Calu3 (cell line): ENCODE data around the gene PPP2R5B. TPM values are rescaled to one million over a fixed set of nuclear protein-coding genes. Genes with fewer than 3 reads are reported as not detected.

ENCODE experiments used
- BruUV-seq: library from RNA; stranded (reverse); fragments of 400-500 nt; replicated peaks from 2 replicates; lab custom pipeline; 2021; lab: Mats Ljungman, UMichigan
- CTCF ChIA-PET: fragments of 300-600 bp; sonication (Branson Sonifier 250); formaldehyde crosslinking; loops from one replicate; lab custom pipeline; 2022; ENCODE audit warnings: antibody characterized with exemption; lab: Charles Lee
- DNase-seq: peaks from one replicate; pipeline ENCODE4 v3.0.0; 2022
- H3K27ac Mint-ChIP-seq: one replicate; pipeline ENCODE4 v1.8.0; 2022; ENCODE audit warnings: mixed read lengths; ENCODE audit not compliant: unreplicated experiment
- H3K27me3 Mint-ChIP-seq: one replicate; pipeline ENCODE4 v1.8.0; 2022; ENCODE audit warnings: mixed read lengths; ENCODE audit not compliant: unreplicated experiment
- H3K36me3 Mint-ChIP-seq: one replicate; pipeline ENCODE4 v1.8.0; 2022; ENCODE audit warnings: mild to moderate bottlenecking, moderate library complexity, mixed read lengths; ENCODE audit not compliant: insufficient read depth, unreplicated experiment
- H3K4me1 Mint-ChIP-seq: one replicate; pipeline ENCODE4 v1.8.0; 2022; ENCODE audit warnings: mild to moderate bottlenecking, low read depth, mixed read lengths; ENCODE audit not compliant: unreplicated experiment
- H3K4me3 Mint-ChIP-seq: one replicate; pipeline ENCODE4 v1.8.0; 2022; ENCODE audit warnings: mild to moderate bottlenecking, low read depth, moderate library complexity, mixed read lengths; ENCODE audit not compliant: unreplicated experiment
- H3K9me3 Mint-ChIP-seq: one replicate; pipeline ENCODE4 v1.8.0; 2022; ENCODE audit warnings: low read depth, mixed read lengths; ENCODE audit not compliant: unreplicated experiment
- CTCF ChIP-seq: fragments of 200-600 bp; IDR thresholded peaks from one replicate; pipeline ENCODE4 v1.8.0; 2022; ENCODE audit warnings: antibody characterized with exemption; ENCODE audit not compliant: unreplicated experiment
- intact Hi-C: fragments of 100-400 bp; cut with micrococcal nuclease; formaldehyde crosslinking; loops from one replicate; pipeline ENCODE4 v1.10.0; 2022; ENCODE audit not compliant: unreplicated experiment
- total RNA-seq: library from RNA; stranded (reverse); gene quantifications from 2 replicates; pipeline ENCODE4 v1.2.3, GENCODE V29; 2022

Gene PPP2R5B
- total RNA-seq, 1 experiment from 2014 or later = 12.2 TPM

- no peaks in the 10 kb centered on the region for H3K4me1 Mint-ChIP-seq
- BruUV-seq = no TSS peak
- no peak for DNase-seq
- no peaks in the 10 kb centered on the region for H3K36me3 Mint-ChIP-seq
- H3K27me3 Mint-ChIP-seq = no peaks in the 10 kb centered on the region
- TF ChIP-seq CTCF = no peak
- CTCF ChIA-PET = no interaction called here
- no peaks in the 10 kb centered on the region for H3K9me3 Mint-ChIP-seq
- no peak overlapping the region for H3K4me3 Mint-ChIP-seq
- intact Hi-C loops = no loop called here
- H3K27ac Mint-ChIP-seq = no peak overlapping the region
These were observed 6.8 kb downstream of the PPP2R5B start for GRCh38 chr11:64931290-64931689.

- no TSS peak for BruUV-seq
- no peak for DNase-seq
- H3K4me1 Mint-ChIP-seq = no peaks in the 10 kb centered on the region
- TF ChIP-seq CTCF = no peak
- CTCF ChIA-PET = no interaction called here
- H3K36me3 Mint-ChIP-seq = no peaks in the 10 kb centered on the region
- H3K27me3 Mint-ChIP-seq = peaks cover 4% of the 10 kb centered on the region
- no peaks in the 10 kb centered on the region for H3K9me3 Mint-ChIP-seq
- intact Hi-C loops = no loop called here
- no peak overlapping the region for H3K4me3 Mint-ChIP-seq
- no peak overlapping the region for H3K27ac Mint-ChIP-seq
These were observed 7.8 kb downstream of the PPP2R5B start for GRCh38 chr11:64932324-64932723.

- Mint-ChIP-seq H3K4me3 (no peak overlapping the region), H3K36me3 (no peaks in the 10 kb centered on the region), H3K27me3 (peaks cover 14% of the 10 kb centered on the region), H3K4me1 (no peaks in the 10 kb centered on the region), H3K27ac (no peak overlapping the region), H3K9me3 (no peaks in the 10 kb centered on the region)
- no TSS peak for BruUV-seq
- no peak for TF ChIP-seq CTCF
- no peak for DNase-seq
- CTCF ChIA-PET = interaction anchor here (0.6 to 1.1 kb wide), 5 partner anchors 18 to 624 kb away, joined by 3 to 5 read pairs (median 4); no protein-coding TSS in a partner anchor
- intact Hi-C loops = no loop called here
These were observed 8.9 kb downstream of the PPP2R5B start for GRCh38 chr11:64933213-64933934.

GRCh38 chr11:64933935-64934681 lies 9.6 kb downstream of the PPP2R5B start:
- CTCF ChIA-PET = interaction anchor here (0.6 to 1.1 kb wide), 3 partner anchors 17 to 624 kb away, joined by 3 to 4 read pairs (median 4); no protein-coding TSS in a partner anchor
- intact Hi-C loops = no loop called here
- Mint-ChIP-seq H3K27ac (no peak overlapping the region), H3K4me1 (no peaks in the 10 kb centered on the region), H3K4me3 (no peak overlapping the region), H3K36me3 (no peaks in the 10 kb centered on the region), H3K27me3 (peaks cover 22% of the 10 kb centered on the region), H3K9me3 (no peaks in the 10 kb centered on the region)
- no peak for DNase-seq
- TF ChIP-seq CTCF = no peak
- BruUV-seq = no TSS peak
